H1 (cell line): Measurements from ENCODE around the gene DEGS1. TPM values are rescaled to one million over a fixed set of nuclear protein-coding genes. Genes with fewer than 3 reads are reported as not detected.

Experiments
- CTCF ChIA-PET: fragments of 300-600 bp; sonication (Branson Sonifier 250); formaldehyde crosslinking; loops from one replicate; lab custom pipeline; 2021; ENCODE audit not compliant: partially characterized antibody; lab: Charles Lee
- POLR2A ChIA-PET: fragments of 300-600 bp; sonication (Branson Sonifier 250); formaldehyde crosslinking; loops from one replicate; lab custom pipeline; 2021; ENCODE audit warnings: inconsistent platforms; ENCODE audit not compliant: partially characterized antibody; lab: Charles Lee
- DNase-seq, 2 experiments: peaks; one replicate each; pipeline versions ENCODE4 v3.0.0 to v3.0.0-alpha.2; 2010 to 2022; ENCODE audit warnings: low spot score in 2 of 2, low read depth in 1 of 2, mixed read lengths in 1 of 2
- FAIRE-seq: peaks from 2 replicates; lab custom pipeline; 2011; peaks lifted over from hg19 to GRCh38; lab: Jason Lieb, UNC
- H2AFZ ChIP-seq: 2 replicates; pipeline ENCODE4 v1.8.1; 2012; ENCODE audit warnings: low read length, inconsistent platforms
- H2AK5ac ChIP-seq: 2 replicates; pipeline ENCODE4 v1.6.1; 2013; ENCODE audit warnings: low read depth, low read length
- H2BK120ac ChIP-seq: replicated peaks from 2 replicates; pipeline ENCODE3; 2013; ENCODE audit warnings: low read depth, low read length, inconsistent platforms
- H2BK12ac ChIP-seq: 2 replicates; pipeline ENCODE4 v1.6.1; 2013; ENCODE audit warnings: low read depth, low read length
- H2BK15ac ChIP-seq: 2 replicates; pipeline ENCODE4 v1.6.1; 2013; ENCODE audit warnings: low read length
- H2BK20ac ChIP-seq: 2 replicates; pipeline ENCODE4 v1.6.1; 2013; ENCODE audit warnings: low read length
- H2BK5ac ChIP-seq: 2 replicates; pipeline ENCODE4 v1.6.1; 2013; ENCODE audit warnings: low read depth, low read length
- H3K14ac ChIP-seq: 2 replicates; pipeline ENCODE4 v1.6.1; 2013; ENCODE audit warnings: inconsistent platforms; ENCODE audit not compliant: insufficient read length
- H3K18ac ChIP-seq: 2 replicates; pipeline ENCODE4 v1.6.1; 2013; ENCODE audit warnings: low read length; ENCODE audit errors: extremely low read depth
- H3K23ac ChIP-seq: 2 replicates; pipeline ENCODE4 v1.6.1; 2013; ENCODE audit warnings: inconsistent platforms; ENCODE audit not compliant: insufficient read length
- H3K23me2 ChIP-seq: 2 replicates; pipeline ENCODE4 v1.6.1; 2013; ENCODE audit warnings: low read depth, low read length
- H3K27ac ChIP-seq: 2 replicates; pipeline ENCODE4 v1.6.1; 2011; ENCODE audit warnings: low read depth, low read length, inconsistent platforms
- H3K27me3 ChIP-seq, 4 experiments: replicated peaks in 1 of 4; 1 replicate in 1 of 4; 2 replicates in 3 of 4; pipeline versions ENCODE4 v1.6.1 to v1.8.1; 2011 to 2013; ENCODE audit warnings: low read length in 3 of 4, mild to moderate bottlenecking in 3 of 4, inconsistent platforms in 2 of 4, mixed read lengths in 2 of 4, moderate library complexity in 1 of 4; ENCODE audit not compliant: control insufficient read depth in 3 of 4, insufficient read depth in 3 of 4; ENCODE audit errors: extremely low read depth in 1 of 4
- H3K36me3 ChIP-seq, 4 experiments: 2 replicates each; pipeline versions ENCODE4 v1.6.1 to v1.8.1; 2011 to 2013; ENCODE audit warnings: mild to moderate bottlenecking in 4 of 4, low read length in 3 of 4, moderate library complexity in 2 of 4, control low read depth in 1 of 4, inconsistent platforms in 1 of 4; ENCODE audit not compliant: insufficient read depth in 4 of 4, control insufficient read depth in 2 of 4
- H3K4ac ChIP-seq: replicated peaks from 2 replicates; pipeline ENCODE3; 2013; ENCODE audit warnings: low read length, low read depth, mixed read lengths, inconsistent platforms; ENCODE audit not compliant: insufficient read length
- H3K4me1 ChIP-seq, 4 experiments: replicated peaks in 1 of 4; 1 replicate in 1 of 4; 2 replicates in 3 of 4; pipeline versions ENCODE4 v1.6.1 to v1.8.1; 2011 to 2013; ENCODE audit warnings: low read length in 3 of 4, inconsistent platforms in 2 of 4, mixed read lengths in 1 of 4; ENCODE audit not compliant: insufficient read depth in 4 of 4, control insufficient read depth in 3 of 4
- H3K4me2 ChIP-seq, 2 experiments: 2 replicates each; pipeline versions ENCODE4 v1.6.1 to v1.8.1; 2011 to 2013; ENCODE audit warnings: low read depth in 2 of 2, low read length in 2 of 2, control low read depth in 1 of 2, inconsistent platforms in 1 of 2, mild to moderate bottlenecking in 1 of 2; ENCODE audit not compliant: insufficient read depth in 1 of 2
- H3K4me3 ChIP-seq, 4 experiments: fragments of 200-600, 300-600 bp in 1 of 4; sonication (generic), shearing (Covaris generic), sonication (Bioruptor Twin) in 1 of 4; 2 replicates each; pipeline versions ENCODE4 v1.5.1 to v1.8.1; 2011 to 2016; ENCODE audit warnings: low read length in 4 of 4, low read depth in 3 of 4, control low read depth in 2 of 4, inconsistent platforms in 2 of 4, mild to moderate bottlenecking in 2 of 4, mixed read lengths in 1 of 4, moderate library complexity in 1 of 4; ENCODE audit not compliant: insufficient read depth in 2 of 4; ENCODE audit errors: extremely low read depth in 1 of 4
- H3K56ac ChIP-seq: replicated peaks from 2 replicates; pipeline ENCODE3; 2013; ENCODE audit warnings: low read depth, mild to moderate bottlenecking, mixed read lengths, low read length, inconsistent platforms; ENCODE audit not compliant: insufficient read length
- H3K79me1 ChIP-seq: 2 replicates; pipeline ENCODE4 v1.6.1; 2013; ENCODE audit warnings: low read depth, low read length, control low read depth
- H3K79me2 ChIP-seq, 2 experiments: 2 replicates each; pipeline versions ENCODE4 v1.6.1 to v1.8.1; 2012 to 2013; ENCODE audit warnings: low read length in 2 of 2, mild to moderate bottlenecking in 2 of 2, inconsistent platforms in 1 of 2; ENCODE audit not compliant: insufficient read depth in 2 of 2, control insufficient read depth in 1 of 2
- H3K9ac ChIP-seq, 4 experiments: replicated peaks in 1 of 4; 1 replicate in 1 of 4; 2 replicates in 3 of 4; pipeline versions ENCODE4 v1.6.1 to v1.8.1; 2011 to 2013; ENCODE audit warnings: low read depth in 3 of 4, low read length in 3 of 4, control low read depth in 2 of 4, mild to moderate bottlenecking in 2 of 4, moderate library complexity in 2 of 4, inconsistent platforms in 1 of 4; ENCODE audit errors: extremely low read depth in 1 of 4
- H3K9me3 ChIP-seq, 2 experiments: 2 replicates each; pipeline versions ENCODE4 v1.6.1 to v1.8.1; 2012 to 2013; ENCODE audit warnings: mild to moderate bottlenecking in 2 of 2, moderate library complexity in 2 of 2, control low read depth in 1 of 2, inconsistent platforms in 1 of 2, low read depth in 1 of 2, low read length in 1 of 2, mixed read lengths in 1 of 2; ENCODE audit not compliant: insufficient read depth in 2 of 2
- H4K20me1 ChIP-seq, 2 experiments: replicated peaks in 1 of 2; 2 replicates each; pipeline versions ENCODE3 to v1.8.1; 2011 to 2013; ENCODE audit warnings: inconsistent platforms in 2 of 2, low read length in 2 of 2, mild to moderate bottlenecking in 1 of 2; ENCODE audit not compliant: insufficient read depth in 2 of 2, control insufficient read depth in 1 of 2
- H4K5ac ChIP-seq: 2 replicates; pipeline ENCODE4 v1.6.1; 2013; ENCODE audit warnings: low read length, low read depth, mixed read lengths, inconsistent platforms; ENCODE audit not compliant: insufficient read length
- H4K8ac ChIP-seq: 2 replicates; pipeline ENCODE4 v1.8.0; 2013; ENCODE audit warnings: mild to moderate bottlenecking, moderate library complexity, low read length, inconsistent platforms; ENCODE audit not compliant: insufficient read depth; ENCODE audit errors: extremely low read depth
- H4K91ac ChIP-seq: replicated peaks from 2 replicates; pipeline ENCODE3; 2013; ENCODE audit warnings: low read length, mixed read lengths, inconsistent platforms; ENCODE audit not compliant: insufficient read length
- BRCA1 ChIP-seq: IDR thresholded peaks from 2 replicates; pipeline ENCODE4 v1.6.1; 2012; ENCODE audit warnings: low read depth, low read length, improper control_type of control experiment
- CEBPB ChIP-seq: IDR thresholded peaks from 2 replicates; pipeline ENCODE4 v1.6.1; 2012; ENCODE audit warnings: low read depth, low read length
- GABPA ChIP-seq: IDR thresholded peaks from 2 replicates; pipeline ENCODE4 v1.6.1; 2011; ENCODE audit warnings: mild to moderate bottlenecking, low read length, moderate library complexity, borderline replicate concordance; ENCODE audit not compliant: insufficient read depth
- HDAC6 ChIP-seq: IDR thresholded peaks from one replicate; pipeline ENCODE4 v1.7.1; 2012; ENCODE audit warnings: low read depth, mild to moderate bottlenecking, inconsistent platforms, low read length, moderate library complexity
- KDM1A ChIP-seq: fragments of 200-600, 300-600 bp; sonication (generic); IDR thresholded peaks from 2 replicates; pipeline ENCODE4 v1.7.1; 2016; ENCODE audit warnings: mild to moderate bottlenecking, low read length, borderline replicate concordance
- KDM4A ChIP-seq: IDR thresholded peaks from one replicate; pipeline ENCODE4 v1.7.1; 2012; ENCODE audit warnings: low read depth, mild to moderate bottlenecking, moderate library complexity, low read length, inconsistent platforms; ENCODE audit not compliant: severe bottlenecking
- SAP30 ChIP-seq: fragments of 300-600 bp; sonication (generic); IDR thresholded peaks from 2 replicates; pipeline ENCODE4 v1.7.1; 2012; ENCODE audit warnings: low read length, moderate library complexity, mild to moderate bottlenecking, inconsistent platforms; ENCODE audit not compliant: insufficient read depth, insufficient replicate concordance
- TAF7 ChIP-seq: optimal IDR thresholded peaks from 2 replicates; pipeline ENCODE3; 2011; ENCODE audit warnings: low read depth, mild to moderate bottlenecking, inconsistent platforms, low read length, moderate library complexity, borderline replicate concordance
- TBP ChIP-seq: IDR thresholded peaks from 2 replicates; pipeline ENCODE4 v1.6.1; 2011; ENCODE audit warnings: low read depth, low read length, improper control_type of control experiment
- TCF12 ChIP-seq: IDR thresholded peaks from 2 replicates; pipeline ENCODE4 v1.6.1; 2011; ENCODE audit warnings: low read depth, mild to moderate bottlenecking, low read length
- WGBS, 2 experiments: shearing (Covaris generic) in 1 of 2; methylation state at CpG; one replicate each; pipeline versions ENCODE4 v1.1.6 to v1.1.7; 2013 to 2015; ENCODE audit warnings: low lambda C conversion rate in 2 of 2, mixed read lengths in 2 of 2, inconsistent platforms in 1 of 2, low coverage in 1 of 2, missing lambda C conversion rate in 1 of 2; ENCODE audit not compliant: insufficient replicate concordance in 2 of 2, insufficient coverage in 1 of 2, insufficient read length in 1 of 2; ENCODE audit errors: extremely low coverage in 1 of 2, missing lambda C conversion rate in 1 of 2; 5-methylcytosine and 5-hydroxymethylcytosine counted together
- polyA plus RNA-seq, 7 experiments: library from polyadenylated mRNA; depleted of rRNA in 3 of 7; stranded (reverse) in 5 of 7; unstranded in 2 of 7; fragments of >200 nt in 5 of 7; fragments of 200-250 nt in 2 of 7; gene quantifications; 1 replicate in 5 of 7; 2 replicates in 1 of 7; 4 replicates in 1 of 7; pipeline versions ENCODE4 v1.2.1 to v1.2.3, GENCODE V29; 2011 to 2013; ENCODE audit warnings: missing spikeins in 2 of 7, mixed read lengths in 2 of 7
- total RNA-seq: library from RNA; stranded (reverse); fragmentation: NEBNext Ultra II Directional; extraction: Animal tissue kit (Norgen Biotek cat#: 25700); gene quantifications from 2 replicates; pipeline ENCODE4 v1.2.1, GENCODE V29; 2021
- TF ChIP-seq, protein P1 (sequence below): IDR thresholded peaks from 2 replicates; pipeline ENCODE4 v1.6.1; 2011; ENCODE audit warnings: low read depth, mild to moderate bottlenecking, low read length; ENCODE audit not compliant: insufficient read depth
- TF ChIP-seq, protein P2 (sequence below): IDR thresholded peaks from 2 replicates; pipeline ENCODE4 v1.6.1; 2011; ENCODE audit warnings: low read length, improper control_type of control experiment

DEGS1 gene
- total and polyA plus RNA-seq, 2 of the 8 experiments (the other 6 are each of a cell fraction or from before 2014, with no cell fraction given): 46.1 to 114 TPM

DNA sequence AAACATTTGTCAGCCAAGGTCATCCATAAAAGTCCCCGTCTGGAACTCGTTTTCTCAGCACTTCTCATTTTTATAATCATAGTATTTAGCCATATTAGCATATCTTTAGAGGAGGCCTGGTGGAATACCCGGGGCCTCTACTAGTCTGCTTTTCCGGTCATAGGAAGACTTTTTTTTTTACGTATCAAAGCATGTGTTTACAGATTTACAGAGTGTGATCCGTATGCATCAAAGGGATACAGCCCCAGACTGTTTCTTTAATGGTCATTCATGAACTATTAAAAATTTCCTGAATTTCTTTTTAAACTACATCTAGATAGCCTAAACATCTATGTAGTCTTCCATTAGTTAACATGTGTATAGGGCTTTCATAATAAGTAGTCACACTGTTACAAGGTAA, 23.5 kb upstream of the DEGS1 start:
- no peak overlapping the region for H3K27ac ChIP-seq
- peaks cover 0 to 47% (median 25%) of the 10 kb centered on the region in 4 experiments; a peak in 6 of 8 replicates for H3K36me3 ChIP-seq
- H4K8ac ChIP-seq: no peak overlapping the region
- H3K56ac ChIP-seq: no peak overlapping the region
- no peak overlapping the region for H2BK15ac ChIP-seq
- no peak overlapping the region for H2AK5ac ChIP-seq
- no peaks in the 10 kb centered on the region for H3K27me3 ChIP-seq
- H3K79me1 ChIP-seq: no peaks in the 10 kb centered on the region
- ChIA-PET POLR2A (interaction anchor here (0.8 kb wide), 1 partner anchor 22 kb away, joined by 3 read pairs; no protein-coding TSS in a partner anchor), CTCF (interaction anchor here (1.5 to 1.7 kb wide), 3 partner anchors 8 to 175 kb away, joined by 3 to 6 read pairs (median 3); no protein-coding TSS in a partner anchor)
- H2BK12ac ChIP-seq: no peak overlapping the region
- H3K14ac ChIP-seq: no peak overlapping the region
- DNase-seq: no peak
- H3K9ac ChIP-seq: no peak overlapping the region
- H4K91ac ChIP-seq: no peak overlapping the region
- no peaks in the 10 kb centered on the region for H3K23me2 ChIP-seq
- H3K23ac ChIP-seq: no peak overlapping the region
- no peaks in the 10 kb centered on the region for H4K20me1 ChIP-seq
- no peak overlapping the region for H4K5ac ChIP-seq
- no peaks in the 10 kb centered on the region for H3K9me3 ChIP-seq
- no peak overlapping the region for H3K4me3 ChIP-seq
- H3K18ac ChIP-seq: no peak overlapping the region
- H2BK5ac ChIP-seq: no peak overlapping the region
- no peak overlapping the region for H2AFZ ChIP-seq
- no peak overlapping the region for H3K4me2 ChIP-seq
- peaks cover 0 to 9% (median 4%) of the 10 kb centered on the region in 4 experiments; a peak in 4 of 7 replicates for H3K4me1 ChIP-seq
- no peak overlapping the region for H2BK120ac ChIP-seq
- no peak overlapping the region for H2BK20ac ChIP-seq
- no peak overlapping the region for H3K4ac ChIP-seq
- 70% methylated on average over 6 of the region's 6 CpGs; no CpG with 5 or more reads in 1 of the 2 experiments for WGBS, 2 experiments
- no peaks in the 10 kb centered on the region for H3K79me2 ChIP-seq
- FAIRE-seq: no peak
- TF ChIP-seq SAP30: no peak
- no peak for TF ChIP-seq GABPA
- TF ChIP-seq BRCA1: no peak
- no peak for TF ChIP-seq TCF12
- TF ChIP-seq, protein P1, sequence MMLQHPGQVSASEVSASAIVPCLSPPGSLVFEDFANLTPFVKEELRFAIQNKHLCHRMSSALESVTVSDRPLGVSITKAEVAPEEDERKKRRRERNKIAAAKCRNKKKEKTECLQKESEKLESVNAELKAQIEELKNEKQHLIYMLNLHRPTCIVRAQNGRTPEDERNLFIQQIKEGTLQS: no peak
- TF ChIP-seq TAF7: no peak
- TF ChIP-seq, protein P2, sequence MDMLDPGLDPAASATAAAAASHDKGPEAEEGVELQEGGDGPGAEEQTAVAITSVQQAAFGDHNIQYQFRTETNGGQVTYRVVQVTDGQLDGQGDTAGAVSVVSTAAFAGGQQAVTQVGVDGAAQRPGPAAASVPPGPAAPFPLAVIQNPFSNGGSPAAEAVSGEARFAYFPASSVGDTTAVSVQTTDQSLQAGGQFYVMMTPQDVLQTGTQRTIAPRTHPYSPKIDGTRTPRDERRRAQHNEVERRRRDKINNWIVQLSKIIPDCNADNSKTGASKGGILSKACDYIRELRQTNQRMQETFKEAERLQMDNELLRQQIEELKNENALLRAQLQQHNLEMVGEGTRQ: no peak
- TF ChIP-seq KDM4A: no peak
- TF ChIP-seq HDAC6: no peak
- no peak for TF ChIP-seq CEBPB
- TF ChIP-seq KDM1A: no peak
- no peak for TF ChIP-seq TBP
